Vagina (tissue), 2 donors: Measurements from ENCODE around the gene SLC17A4.

Experiments
- CTCF ChIP-seq, 3 experiments: fragments of 450-650 bp in 2 of 3; fragments of 200-600 bp in 1 of 3; sonication (generic) in 1 of 3; IDR thresholded peaks; one replicate each; pipeline ENCODE4 v1.5.1; 2017 to 2019; ENCODE audit warnings: antibody characterized with exemption in 3 of 3, mild to moderate bottlenecking in 2 of 3, moderate library complexity in 2 of 3
- POLR2A ChIP-seq, 2 donors: fragments of 450-650 bp; IDR thresholded peaks; one replicate each; pipeline ENCODE4 v1.6.1; 2017; ENCODE audit warnings: antibody characterized with exemption in 2 of 2, mild to moderate bottlenecking in 2 of 2, moderate library complexity in 2 of 2

GRCh38 chr6:25735261-25735660 lies 19.3 kb upstream of the SLC17A4 start:
- TF ChIP-seq CTCF (IDR thresholded peaks at IDR 0.05) (no peak), POLR2A (IDR thresholded peaks at IDR 0.05) (no peak)
